Keratinocyte (primary cell): ENCODE results near the gene POLK. TPM values are rescaled to one million over a fixed set of nuclear protein-coding genes. Genes with fewer than 3 reads are reported as not detected.

ENCODE experiments used
- DNase-seq: peaks from one replicate; pipeline ENCODE4 v3.0.0-alpha.2; 2011; ENCODE audit warnings: low read depth, missing footprints, low spot score
- FAIRE-seq: peaks from 2 replicates; lab custom pipeline; 2011; peaks lifted over from hg19 to GRCh38; lab: Jason Lieb, UNC
- H2AFZ ChIP-seq: 2 replicates; pipeline ENCODE4 v1.6.0; 2012; ENCODE audit warnings: low read length, control low read depth, inconsistent platforms; ENCODE audit not compliant: control insufficient read depth
- H3K27ac ChIP-seq: 2 replicates; pipeline ENCODE4 v1.5.1; 2011; ENCODE audit warnings: low read length; ENCODE audit not compliant: control insufficient read depth, insufficient read depth
- H3K27me3 ChIP-seq: 3 replicates; pipeline ENCODE4 v1.6.0; 2011; ENCODE audit warnings: low read length; ENCODE audit not compliant: control insufficient read depth, insufficient read depth; ENCODE audit errors: extremely low read depth
- H3K36me3 ChIP-seq, 2 experiments: 2 replicates in 1 of 2; 3 replicates in 1 of 2; pipeline ENCODE4 v1.5.1; 2011; ENCODE audit warnings: low read length in 2 of 2, mild to moderate bottlenecking in 1 of 2; ENCODE audit not compliant: control insufficient read depth in 2 of 2, insufficient read depth in 2 of 2; ENCODE audit errors: extremely low read depth in 1 of 2
- H3K4me1 ChIP-seq: 3 replicates; pipeline ENCODE4 v1.5.1; 2011; ENCODE audit warnings: low read length; ENCODE audit not compliant: control insufficient read depth, insufficient read depth; ENCODE audit errors: extremely low read depth
- H3K4me2 ChIP-seq: 3 replicates; pipeline ENCODE4 v1.6.0; 2011; ENCODE audit warnings: low read depth, low read length; ENCODE audit not compliant: control insufficient read depth, insufficient read depth; ENCODE audit errors: extremely low read depth
- H3K4me3 ChIP-seq, 3 experiments: fragments of 200-600 bp in 1 of 3; sonication (generic) in 1 of 3; 2 replicates in 2 of 3; 3 replicates in 1 of 3; pipeline ENCODE4 v1.5.1; 2011 to 2016; ENCODE audit warnings: low read length in 3 of 3, mild to moderate bottlenecking in 3 of 3, control low read depth in 2 of 3, inconsistent platforms in 1 of 3, low read depth in 1 of 3, mixed read lengths in 1 of 3, mixed run types in 1 of 3, moderate library complexity in 1 of 3; ENCODE audit not compliant: control insufficient read depth in 2 of 3, insufficient read depth in 2 of 3; ENCODE audit errors: extremely low read depth in 1 of 3
- H3K79me2 ChIP-seq: 2 replicates; pipeline ENCODE4 v1.6.0; 2012; ENCODE audit warnings: low read length; ENCODE audit not compliant: control insufficient read depth, insufficient read depth
- H3K9ac ChIP-seq: 3 replicates; pipeline ENCODE4 v1.6.0; 2011; ENCODE audit warnings: low read length; ENCODE audit not compliant: control insufficient read depth, insufficient read depth; ENCODE audit errors: extremely low read depth
- H3K9me1 ChIP-seq: 3 replicates; pipeline ENCODE4 v1.6.0; 2011; ENCODE audit warnings: low read length; ENCODE audit not compliant: control insufficient read depth, insufficient read depth; ENCODE audit errors: extremely low read depth
- H3K9me3 ChIP-seq: 2 replicates; pipeline ENCODE4 v1.5.1; 2012; ENCODE audit warnings: low read depth, low read length; ENCODE audit not compliant: control insufficient read depth
- H4K20me1 ChIP-seq: 3 replicates; pipeline ENCODE4 v1.6.0; 2011; ENCODE audit warnings: low read length; ENCODE audit not compliant: control insufficient read depth, insufficient read depth; ENCODE audit errors: extremely low read depth
- CTCF ChIP-seq, 3 experiments: IDR thresholded peaks in 1 of 3; conservative IDR thresholded peaks in 1 of 3; optimal IDR thresholded peaks in 1 of 3; 2 replicates in 2 of 3; 3 replicates in 1 of 3; pipeline versions ENCODE3 to v1.5.1; 2011; ENCODE audit warnings: low read length in 3 of 3, mild to moderate bottlenecking in 3 of 3, moderate library complexity in 2 of 3, control low read depth in 1 of 3, inconsistent platforms in 1 of 3; ENCODE audit not compliant: insufficient read depth in 2 of 3; ENCODE audit errors: extremely low read depth in 1 of 3
- EZH2 ChIP-seq: IDR thresholded peaks from one replicate; pipeline ENCODE4 v1.6.1; 2012; ENCODE audit warnings: inconsistent platforms, mild to moderate bottlenecking, low read length, moderate library complexity
- dilution Hi-C: fragments of 300-500 bp; cut with MboI; formaldehyde crosslinking; loops from one replicate; pipeline ENCODE4 v1.7.0; 2020; ENCODE audit warnings: low sequenced_read_pairs; ENCODE audit not compliant: extremely low pct_ligation_motif_present
- polyA plus RNA-seq, 5 experiments: library from polyadenylated mRNA; depleted of rRNA in 3 of 5; stranded (reverse) in 3 of 5; stranded (forward) in 1 of 5; unstranded in 1 of 5; fragments of >200 nt; gene quantifications; 1 replicate in 1 of 5; 2 replicates in 3 of 5; 3 replicates in 1 of 5; pipeline versions ENCODE4 v1.2.1 to v1.2.3, GENCODE V29; 2011 to 2012; ENCODE audit warnings: missing spikeins in 2 of 5, low read depth in 1 of 5, low replicate concordance in 1 of 5

POLK gene
- polyA plus RNA-seq, 1 donor (not counting 4 experiments of a cell fraction or from before 2014, with no cell fraction given), result 25.8 TPM

- TF ChIP-seq CTCF (optimal IDR thresholded peaks at IDR 0.05 in 1 of 3, IDR thresholded peaks at IDR 0.05 in 1 of 3, conservative IDR thresholded peaks at IDR 0.05 in 1 of 3; ENCODE audit: extremely low read depth in 1 of 3, insufficient read depth in 2 of 3, low read length in 3 of 3), result no peak
- TF ChIP-seq EZH2, result no peak
Observed at GRCh38 chr5:75601996-75602395, 90.3 kb downstream of the POLK start.

DNA sequence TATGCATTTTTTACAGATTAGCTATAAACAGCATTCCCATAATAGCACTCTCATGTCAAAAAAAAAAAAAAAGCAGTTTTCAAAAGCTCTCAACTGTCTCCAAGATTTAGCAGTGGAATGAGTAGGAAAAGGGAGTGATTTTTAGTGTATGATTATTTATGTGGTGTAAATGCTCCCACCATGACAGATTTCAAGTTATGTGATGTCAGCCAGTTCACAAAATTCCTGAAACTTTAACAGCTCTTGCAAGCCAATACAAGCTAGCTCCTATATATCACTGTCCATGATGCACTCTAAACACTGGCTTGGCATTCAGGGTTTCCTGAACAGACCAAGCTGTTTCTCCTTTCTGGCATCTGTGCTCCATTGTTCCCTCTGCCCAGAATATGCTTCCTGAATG is 91.7 kb downstream of the POLK start:
- peak overlapping the region; percentile 42 for H3K27ac ChIP-seq
- no peak overlapping the region for H2AFZ ChIP-seq
- no peaks in the 10 kb centered on the region for H3K27me3 ChIP-seq
- TF ChIP-seq CTCF (optimal IDR thresholded peaks at IDR 0.05 in 1 of 3, IDR thresholded peaks at IDR 0.05 in 1 of 3, conservative IDR thresholded peaks at IDR 0.05 in 1 of 3; ENCODE audit: extremely low read depth in 1 of 3, insufficient read depth in 2 of 3, low read length in 3 of 3) (no peak), EZH2 (no peak)
- no peaks in the 10 kb centered on the region for H3K79me2 ChIP-seq
- H4K20me1 ChIP-seq, result no peaks in the 10 kb centered on the region
- H3K4me1 ChIP-seq, result peaks cover 39% of the 10 kb centered on the region
- no peak overlapping the region for H3K4me2 ChIP-seq
- no peak overlapping the region for H3K9ac ChIP-seq
- FAIRE-seq (peak; percentile 93), DNase-seq (peak; percentile 62)
- H3K9me3 ChIP-seq, result no peaks in the 10 kb centered on the region
- H3K4me3 ChIP-seq, result no peak overlapping the region
- dilution Hi-C loops, result no loop called here
- no peaks in the 10 kb centered on the region for H3K9me1 ChIP-seq
- no peaks in the 10 kb centered on the region for H3K36me3 ChIP-seq

More at GRCh38 chr5:75601996-75602395, 90.3 kb downstream of the POLK start:
- peak overlapping the region; percentile 42 for H3K27ac ChIP-seq
- peak; percentile 83 for FAIRE-seq
- no peak overlapping the region for H3K9ac ChIP-seq
- no peak overlapping the region for H3K4me2 ChIP-seq
- peaks cover 39% of the 10 kb centered on the region for H3K4me1 ChIP-seq
- no peaks in the 10 kb centered on the region for H3K79me2 ChIP-seq
- dilution Hi-C loops, result no loop called here
- no peaks in the 10 kb centered on the region for H3K9me1 ChIP-seq
- H2AFZ ChIP-seq, result no peak overlapping the region
- H3K4me3 ChIP-seq, result no peak overlapping the region
- DNase-seq, result peak; percentile 58
- H4K20me1 ChIP-seq, result no peaks in the 10 kb centered on the region
- no peaks in the 10 kb centered on the region for H3K36me3 ChIP-seq
- no peaks in the 10 kb centered on the region for H3K27me3 ChIP-seq
- no peaks in the 10 kb centered on the region for H3K9me3 ChIP-seq
